Measurements from ENCODE around the gene CYTH1.

DNA sequence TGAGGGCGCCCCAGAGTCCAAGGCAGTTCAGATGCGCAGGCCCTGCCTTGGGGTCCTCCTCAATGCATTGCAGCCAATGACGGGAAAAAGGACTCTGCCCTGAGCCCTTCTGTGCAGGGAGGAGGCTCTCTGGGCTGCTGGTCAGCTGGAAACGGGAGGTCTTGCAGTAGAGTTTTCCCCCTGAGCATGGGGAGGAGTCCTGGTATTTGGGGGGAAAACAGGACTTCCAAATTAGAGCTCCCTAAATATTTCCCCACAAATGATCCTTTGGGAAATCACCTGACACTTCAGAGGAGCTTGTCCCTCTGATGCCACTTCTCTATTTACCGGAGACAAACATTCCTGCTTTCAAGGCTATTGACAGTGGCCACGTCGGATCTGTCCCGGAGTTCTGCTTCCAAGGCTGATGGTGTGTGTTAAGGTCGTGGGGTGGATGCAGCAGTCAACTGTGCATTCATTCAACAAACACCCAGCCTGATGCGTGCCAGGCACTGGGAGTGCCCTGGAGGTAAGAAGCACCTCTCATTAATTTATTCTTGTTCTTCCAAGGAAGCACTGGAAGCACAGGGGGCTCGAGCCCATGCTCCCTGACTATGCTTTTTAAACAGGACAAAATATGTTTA lies 131.9 kb downstream of the CYTH1 start:
- no peak for TF ChIP-seq EZH2phosphoT487 (IDR thresholded peaks at IDR 0.05; ENCODE audit: insufficient read depth, low read depth)
- no peak for TF ChIP-seq EZH2 (IDR thresholded peaks at IDR 0.05; ENCODE audit: insufficient read depth, poor library complexity, severe bottlenecking)

Data from GM23248 (cell line).